GM12878 (cell line): ENCODE results near the gene SERPINB5.

ENCODE experiments used
- BRCA1 ChIP-seq: IDR thresholded peaks from 2 replicates; pipeline ENCODE4 v1.6.1; 2011; ENCODE audit warnings: low read depth, low read length, improper control_type of control experiment
- CTCF ChIP-seq, 3 experiments: IDR thresholded peaks in 2 of 3; conservative IDR thresholded peaks in 1 of 3; 2 replicates each; pipeline ENCODE4 v1.5.1; 2011; ENCODE audit warnings: low read depth in 3 of 3, low read length in 3 of 3, mild to moderate bottlenecking in 3 of 3, control low read depth in 2 of 3, moderate library complexity in 2 of 3, inconsistent platforms in 1 of 3, mixed read lengths in 1 of 3; ENCODE audit not compliant: control insufficient read depth in 2 of 3, insufficient read depth in 1 of 3; ENCODE audit errors: extremely low read depth in 1 of 3
- STAT3 ChIP-seq: IDR thresholded peaks from 2 replicates; pipeline ENCODE4 v1.6.1; 2011; ENCODE audit warnings: low read depth, low read length, improper control_type of control experiment

- TF ChIP-seq CTCF (IDR thresholded peaks at IDR 0.05 in 2 of 3, conservative IDR thresholded peaks at IDR 0.05 in 1 of 3; ENCODE audit: control insufficient read depth in 2 of 3, extremely low read depth in 1 of 3, insufficient read depth in 1 of 3, low read depth in 3 of 3, low read length in 3 of 3), result no peak
- TF ChIP-seq BRCA1, result no peak
- no peak for TF ChIP-seq STAT3
Observed at GRCh38 chr18:63514888-63515678, 38.3 kb downstream of the SERPINB5 start.
